ENCODE measurements around the gene ORC5. TPM values are rescaled to one million over a fixed set of nuclear protein-coding genes. Genes with fewer than 3 reads are reported as not detected.

Gene ORC5
- total and polyA plus RNA-seq, 2 experiments from 2014 or later = 10.9 to 89.0 TPM

DNA sequence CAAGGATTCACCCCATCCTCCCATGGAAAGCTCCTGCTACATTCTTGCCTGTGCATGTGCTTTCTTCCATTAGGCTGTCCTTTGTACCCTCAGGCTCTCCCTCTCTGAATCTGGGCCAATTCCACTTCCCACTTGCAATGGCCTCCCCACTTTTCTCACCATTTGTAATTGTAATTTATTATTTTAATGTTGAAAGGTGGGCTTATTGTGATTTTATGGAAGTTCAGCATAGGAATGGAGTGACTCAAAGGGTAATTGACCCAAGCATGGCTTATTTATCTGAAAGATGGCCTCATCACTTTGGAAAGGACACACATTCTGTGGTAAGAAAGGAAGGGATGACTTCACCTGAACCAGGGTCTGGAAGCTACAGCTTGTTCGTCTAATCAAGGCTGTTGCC, 46.9 kb upstream of the ORC5 start:
- peaks cover 14% of the 10 kb centered on the region for H3K9me2 ChIP-seq (ENCODE audit: insufficient read depth)
- DNase-seq (ENCODE audit: low spot score) (no peak), ATAC-seq (no peak)
- no peak for TF ChIP-seq EZH2 (IDR thresholded peaks at IDR 0.05; ENCODE audit: low read depth, unreplicated experiment)
- TF ChIP-seq, protein P1, sequence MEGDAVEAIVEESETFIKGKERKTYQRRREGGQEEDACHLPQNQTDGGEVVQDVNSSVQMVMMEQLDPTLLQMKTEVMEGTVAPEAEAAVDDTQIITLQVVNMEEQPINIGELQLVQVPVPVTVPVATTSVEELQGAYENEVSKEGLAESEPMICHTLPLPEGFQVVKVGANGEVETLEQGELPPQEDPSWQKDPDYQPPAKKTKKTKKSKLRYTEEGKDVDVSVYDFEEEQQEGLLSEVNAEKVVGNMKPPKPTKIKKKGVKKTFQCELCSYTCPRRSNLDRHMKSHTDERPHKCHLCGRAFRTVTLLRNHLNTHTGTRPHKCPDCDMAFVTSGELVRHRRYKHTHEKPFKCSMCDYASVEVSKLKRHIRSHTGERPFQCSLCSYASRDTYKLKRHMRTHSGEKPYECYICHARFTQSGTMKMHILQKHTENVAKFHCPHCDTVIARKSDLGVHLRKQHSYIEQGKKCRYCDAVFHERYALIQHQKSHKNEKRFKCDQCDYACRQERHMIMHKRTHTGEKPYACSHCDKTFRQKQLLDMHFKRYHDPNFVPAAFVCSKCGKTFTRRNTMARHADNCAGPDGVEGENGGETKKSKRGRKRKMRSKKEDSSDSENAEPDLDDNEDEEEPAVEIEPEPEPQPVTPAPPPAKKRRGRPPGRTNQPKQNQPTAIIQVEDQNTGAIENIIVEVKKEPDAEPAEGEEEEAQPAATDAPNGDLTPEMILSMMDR (conservative IDR thresholded peaks at IDR 0.05; ENCODE audit: low read depth in 2 of 2) = no peak
- TF ChIP-seq STAT1 (IDR thresholded peaks at IDR 0.05; ENCODE audit: unreplicated experiment) = no peak
- no peak for TF ChIP-seq POLR2AphosphoS5 (IDR thresholded peaks at IDR 0.05; ENCODE audit: low read depth)
- TF ChIP-seq, protein P2, sequence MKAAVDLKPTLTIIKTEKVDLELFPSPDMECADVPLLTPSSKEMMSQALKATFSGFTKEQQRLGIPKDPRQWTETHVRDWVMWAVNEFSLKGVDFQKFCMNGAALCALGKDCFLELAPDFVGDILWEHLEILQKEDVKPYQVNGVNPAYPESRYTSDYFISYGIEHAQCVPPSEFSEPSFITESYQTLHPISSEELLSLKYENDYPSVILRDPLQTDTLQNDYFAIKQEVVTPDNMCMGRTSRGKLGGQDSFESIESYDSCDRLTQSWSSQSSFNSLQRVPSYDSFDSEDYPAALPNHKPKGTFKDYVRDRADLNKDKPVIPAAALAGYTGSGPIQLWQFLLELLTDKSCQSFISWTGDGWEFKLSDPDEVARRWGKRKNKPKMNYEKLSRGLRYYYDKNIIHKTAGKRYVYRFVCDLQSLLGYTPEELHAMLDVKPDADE (IDR thresholded peaks at IDR 0.05) = no peak
- Mint-ChIP-seq H3K27me3 (ENCODE audit: insufficient read depth, low read depth, poor library complexity) (peaks cover 1% of the 10 kb centered on the region), H3K4me1 (no peaks in the 10 kb centered on the region), H3K36me3 (ENCODE audit: low read depth) (no peaks in the 10 kb centered on the region), H3K9me3 (no peaks in the 10 kb centered on the region), H3K4me3 (no peak overlapping the region), H3K27ac (no peak overlapping the region)
- H3K27ac ChIP-seq (ENCODE audit: low read depth) = no peak overlapping the region
- no peaks in the 10 kb centered on the region for H3K4me1 ChIP-seq (ENCODE audit: insufficient read depth)
- no peaks in the 10 kb centered on the region for H4K20me1 ChIP-seq (replicated peaks; ENCODE audit: insufficient read depth)
- H2AFZ ChIP-seq = peak overlapping the region; percentile 69
- H3K36me3 ChIP-seq (ENCODE audit: insufficient read depth) = no peaks in the 10 kb centered on the region
- no peak overlapping the region for H3K4me3 ChIP-seq
- H3K4me2 ChIP-seq = no peak overlapping the region
- H3F3A ChIP-seq (replicated peaks; ENCODE audit: low read depth) = no peaks in the 10 kb centered on the region
- no peaks in the 10 kb centered on the region for H3K79me2 ChIP-seq (replicated peaks; ENCODE audit: insufficient read depth)
- H3K27me3 ChIP-seq (ENCODE audit: insufficient read depth) = no peaks in the 10 kb centered on the region

DNA sequence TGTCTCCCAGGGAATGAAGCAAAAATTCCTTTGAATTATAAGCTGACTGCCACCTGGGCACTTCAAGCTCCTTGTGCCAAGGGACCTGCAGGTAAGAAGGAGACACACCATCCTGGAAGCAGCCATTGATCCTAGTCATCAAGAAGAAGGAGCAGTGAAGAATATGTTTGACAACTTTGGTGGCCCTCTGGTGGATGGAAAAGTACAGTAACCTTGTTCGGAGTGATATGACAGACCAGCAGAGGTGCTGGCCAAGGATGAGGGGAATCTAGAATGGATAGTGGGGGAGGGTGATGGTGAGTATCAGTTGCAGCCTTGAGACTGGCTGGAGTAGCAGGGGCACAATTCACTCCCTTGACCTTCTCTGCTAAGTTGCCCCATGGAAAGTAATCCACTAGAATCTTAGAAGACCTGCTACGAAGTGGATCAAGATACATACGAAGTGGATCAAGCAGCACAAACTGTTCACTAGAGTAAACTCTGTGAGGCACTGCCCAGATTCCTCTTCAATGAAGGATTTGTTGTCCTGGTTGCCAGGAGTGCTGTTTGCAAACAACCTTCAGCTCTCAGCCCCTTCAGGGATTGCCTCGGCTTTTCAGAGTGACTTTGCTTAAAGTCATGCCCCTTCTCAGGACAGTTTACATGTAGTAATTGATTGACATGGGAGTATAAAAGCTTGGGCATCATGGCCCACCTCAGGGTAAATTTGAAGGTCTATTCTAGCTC, 44.8 kb upstream of the ORC5 start:
- Histone ChIP-seq H3K79me2 (replicated peaks; ENCODE audit: insufficient read depth) (no peaks in the 10 kb centered on the region), H3K4me1 (ENCODE audit: insufficient read depth) (no peaks in the 10 kb centered on the region), H3K9me2 (ENCODE audit: insufficient read depth) (peaks cover 14% of the 10 kb centered on the region), H3F3A (replicated peaks; ENCODE audit: low read depth) (no peaks in the 10 kb centered on the region), H4K20me1 (replicated peaks; ENCODE audit: insufficient read depth) (no peaks in the 10 kb centered on the region), H3K4me2 (no peak overlapping the region), H3K27me3 (ENCODE audit: insufficient read depth) (no peaks in the 10 kb centered on the region), H3K27ac (ENCODE audit: low read depth) (no peak overlapping the region), H3K36me3 (ENCODE audit: insufficient read depth) (no peaks in the 10 kb centered on the region), H2AFZ (no peak overlapping the region), H3K4me3 (no peak overlapping the region)
- no peak overlapping the region for H3K4me3 Mint-ChIP-seq
- H3K27me3 Mint-ChIP-seq (ENCODE audit: insufficient read depth, low read depth, poor library complexity) = no peaks in the 10 kb centered on the region
- TF ChIP-seq NANOG (IDR thresholded peaks at IDR 0.05; ENCODE audit: borderline replicate concordance) (no peak), POLR2AphosphoS5 (IDR thresholded peaks at IDR 0.05; ENCODE audit: low read depth) (no peak), ZNF114 (CRISPR knock-in tag; IDR thresholded peaks at IDR 0.05) (no peak), EZH2 (IDR thresholded peaks at IDR 0.05; ENCODE audit: low read depth, unreplicated experiment) (no peak)
- TF ChIP-seq, protein P3, sequence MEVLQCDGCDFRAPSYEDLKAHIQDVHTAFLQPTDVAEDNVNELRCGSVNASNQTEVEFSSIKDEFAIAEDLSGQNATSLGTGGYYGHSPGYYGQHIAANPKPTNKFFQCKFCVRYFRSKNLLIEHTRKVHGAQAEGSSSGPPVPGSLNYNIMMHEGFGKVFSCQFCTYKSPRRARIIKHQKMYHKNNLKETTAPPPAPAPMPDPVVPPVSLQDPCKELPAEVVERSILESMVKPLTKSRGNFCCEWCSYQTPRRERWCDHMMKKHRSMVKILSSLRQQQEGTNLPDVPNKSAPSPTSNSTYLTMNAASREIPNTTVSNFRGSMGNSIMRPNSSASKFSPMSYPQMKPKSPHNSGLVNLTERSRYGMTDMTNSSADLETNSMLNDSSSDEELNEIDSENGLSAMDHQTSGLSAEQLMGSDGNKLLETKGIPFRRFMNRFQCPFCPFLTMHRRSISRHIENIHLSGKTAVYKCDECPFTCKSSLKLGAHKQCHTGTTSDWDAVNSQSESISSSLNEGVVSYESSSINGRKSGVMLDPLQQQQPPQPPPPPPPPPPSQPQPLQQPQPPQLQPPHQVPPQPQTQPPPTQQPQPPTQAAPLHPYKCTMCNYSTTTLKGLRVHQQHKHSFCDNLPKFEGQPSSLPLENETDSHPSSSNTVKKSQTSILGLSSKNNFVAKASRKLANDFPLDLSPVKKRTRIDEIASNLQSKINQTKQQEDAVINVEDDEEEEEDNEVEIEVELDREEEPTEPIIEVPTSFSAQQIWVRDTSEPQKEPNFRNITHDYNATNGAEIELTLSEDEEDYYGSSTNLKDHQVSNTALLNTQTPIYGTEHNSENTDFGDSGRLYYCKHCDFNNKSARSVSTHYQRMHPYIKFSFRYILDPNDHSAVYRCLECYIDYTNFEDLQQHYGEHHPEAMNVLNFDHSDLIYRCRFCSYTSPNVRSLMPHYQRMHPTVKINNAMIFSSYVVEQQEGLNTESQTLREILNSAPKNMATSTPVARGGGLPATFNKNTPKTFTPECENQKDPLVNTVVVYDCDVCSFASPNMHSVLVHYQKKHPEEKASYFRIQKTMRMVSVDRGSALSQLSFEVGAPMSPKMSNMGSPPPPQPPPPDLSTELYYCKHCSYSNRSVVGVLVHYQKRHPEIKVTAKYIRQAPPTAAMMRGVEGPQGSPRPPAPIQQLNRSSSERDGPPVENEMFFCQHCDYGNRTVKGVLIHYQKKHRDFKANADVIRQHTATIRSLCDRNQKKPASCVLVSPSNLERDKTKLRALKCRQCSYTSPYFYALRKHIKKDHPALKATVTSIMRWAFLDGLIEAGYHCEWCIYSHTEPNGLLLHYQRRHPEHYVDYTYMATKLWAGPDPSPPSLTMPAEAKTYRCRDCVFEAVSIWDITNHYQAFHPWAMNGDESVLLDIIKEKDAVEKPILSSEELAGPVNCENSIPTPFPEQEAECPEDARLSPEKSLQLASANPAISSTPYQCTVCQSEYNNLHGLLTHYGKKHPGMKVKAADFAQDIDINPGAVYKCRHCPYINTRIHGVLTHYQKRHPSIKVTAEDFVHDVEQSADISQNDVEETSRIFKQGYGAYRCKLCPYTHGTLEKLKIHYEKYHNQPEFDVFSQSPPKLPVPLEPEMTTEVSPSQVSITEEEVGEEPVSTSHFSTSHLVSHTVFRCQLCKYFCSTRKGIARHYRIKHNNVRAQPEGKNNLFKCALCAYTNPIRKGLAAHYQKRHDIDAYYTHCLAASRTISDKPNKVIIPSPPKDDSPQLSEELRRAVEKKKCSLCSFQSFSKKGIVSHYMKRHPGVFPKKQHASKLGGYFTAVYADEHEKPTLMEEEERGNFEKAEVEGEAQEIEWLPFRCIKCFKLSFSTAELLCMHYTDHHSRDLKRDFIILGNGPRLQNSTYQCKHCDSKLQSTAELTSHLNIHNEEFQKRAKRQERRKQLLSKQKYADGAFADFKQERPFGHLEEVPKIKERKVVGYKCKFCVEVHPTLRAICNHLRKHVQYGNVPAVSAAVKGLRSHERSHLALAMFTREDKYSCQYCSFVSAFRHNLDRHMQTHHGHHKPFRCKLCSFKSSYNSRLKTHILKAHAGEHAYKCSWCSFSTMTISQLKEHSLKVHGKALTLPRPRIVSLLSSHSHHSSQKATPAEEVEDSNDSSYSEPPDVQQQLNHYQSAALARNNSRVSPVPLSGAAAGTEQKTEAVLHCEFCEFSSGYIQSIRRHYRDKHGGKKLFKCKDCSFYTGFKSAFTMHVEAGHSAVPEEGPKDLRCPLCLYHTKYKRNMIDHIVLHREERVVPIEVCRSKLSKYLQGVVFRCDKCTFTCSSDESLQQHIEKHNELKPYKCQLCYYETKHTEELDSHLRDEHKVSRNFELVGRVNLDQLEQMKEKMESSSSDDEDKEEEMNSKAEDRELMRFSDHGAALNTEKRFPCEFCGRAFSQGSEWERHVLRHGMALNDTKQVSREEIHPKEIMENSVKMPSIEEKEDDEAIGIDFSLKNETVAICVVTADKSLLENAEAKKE (CRISPR knock-in tag; IDR thresholded peaks at IDR 0.05) = no peak
- TF ChIP-seq, protein P1 (conservative IDR thresholded peaks at IDR 0.05; ENCODE audit: low read depth in 2 of 2) = peak; percentile 44 to 46
- no peak overlapping the region for H3K27ac Mint-ChIP-seq
- H3K9me3 Mint-ChIP-seq = no peaks in the 10 kb centered on the region
- H3K36me3 Mint-ChIP-seq (ENCODE audit: low read depth) = no peaks in the 10 kb centered on the region
- ATAC-seq (peak; percentile 57), DNase-seq (ENCODE audit: low spot score) (peak; percentile 56)
- no peaks in the 10 kb centered on the region for H3K4me1 Mint-ChIP-seq
